Suppressor macrophage treated with lipopolysaccharide for 4 hours (primary cell): Measurements from ENCODE around the gene KRT83.

ENCODE experiments used
- DNase-seq: peaks from one replicate; pipeline ENCODE4 v3.0.0-alpha.2; 2020

KRT83 gene

GRCh38 chr12:52320784-52321400, at the start of gene KRT83:
Gene KRT83 (minus strand): TSS chr12:52321398. CDS start chr12:52321335, 63 bp downstream.
- no peak for DNase-seq

- DNase-seq = no peak
Observed at GRCh38 chr12:52369809-52370208, 48.6 kb upstream of the KRT83 start.

- DNase-seq = no peak
Observed at GRCh38 chr12:52369211-52369610, 48.0 kb upstream of the KRT83 start.

GRCh38 chr12:52368508-52368907, 47.3 kb upstream of the KRT83 start:
- DNase-seq = no peak

GRCh38 chr12:52367876-52368275, 46.7 kb upstream of the KRT83 start:
- DNase-seq = no peak

GRCh38 chr12:52366738-52367485, 45.7 kb upstream of the KRT83 start, which contains the start of gene KRT85:
Gene KRT85 (minus strand): TSS chr12:52367481. CDS start chr12:52367405, 76 bp downstream.
- no peak for DNase-seq

GRCh38 chr12:52364901-52365489, 43.8 kb upstream of the KRT83 start:
- DNase-seq = no peak

GRCh38 chr12:52364061-52364460, 42.9 kb upstream of the KRT83 start:
- no peak for DNase-seq

GRCh38 chr12:52363111-52363679, 42.0 kb upstream of the KRT83 start:
- DNase-seq = no peak

- DNase-seq = no peak
Observed at GRCh38 chr12:52362118-52362726, 41.0 kb upstream of the KRT83 start.

- no peak for DNase-seq
Observed at GRCh38 chr12:52361553-52361952, 40.4 kb upstream of the KRT83 start.

- DNase-seq = no peak
Observed at GRCh38 chr12:52360663-52361271, 39.6 kb upstream of the KRT83 start.

- DNase-seq = no peak
Observed at GRCh38 chr12:52360106-52360662, 39.0 kb upstream of the KRT83 start.

- peak; percentile 5 for DNase-seq
Observed at GRCh38 chr12:52359621-52360061, 38.4 kb upstream of the KRT83 start.

GRCh38 chr12:52358575-52359350, 37.6 kb upstream of the KRT83 start:
- no peak for DNase-seq

GRCh38 chr12:52356762-52357580, 35.8 kb upstream of the KRT83 start:
- no peak for DNase-seq

GRCh38 chr12:52356031-52356761, 35.0 kb upstream of the KRT83 start:
- no peak for DNase-seq

GRCh38 chr12:52355176-52355575, 34.0 kb upstream of the KRT83 start:
- no peak for DNase-seq

GRCh38 chr12:52354200-52354599, 33.0 kb upstream of the KRT83 start:
- DNase-seq = no peak

GRCh38 chr12:52353766-52354165, 32.6 kb upstream of the KRT83 start:
- no peak for DNase-seq
